Tibial artery (tissue), 4 donors: ENCODE data around the gene KRT35.

Experiments
- DNase-seq, 2 donors: peaks; one replicate each; pipeline ENCODE4 v3.0.0-alpha.2; 2019
- H3K27ac ChIP-seq, 2 donors: fragments of 200-600 bp; sonication (generic) in 1 of 2; 1 replicate in 1 of 2; 2 replicates in 1 of 2; pipeline ENCODE4 v1.5.1; 2018 to 2019; ENCODE audit warnings: mild to moderate bottlenecking in 1 of 2
- H3K27me3 ChIP-seq, 2 donors: fragments of 200-600 bp; sonication (generic) in 1 of 2; one replicate each; pipeline versions ENCODE4 v1.5.1 to v1.6.0; 2016 to 2019
- H3K36me3 ChIP-seq, 3 donors: fragments of 200-600 bp; sonication (generic) in 2 of 3; one replicate each; pipeline ENCODE4 v1.5.1; 2016 to 2019; ENCODE audit warnings: mild to moderate bottlenecking in 2 of 3
- H3K4me1 ChIP-seq, 4 donors: fragments of 200-600 bp; sonication (generic) in 2 of 4; 1 replicate in 3 of 4; 2 replicates in 1 of 4; pipeline ENCODE4 v1.5.1; 2016 to 2019
- H3K4me3 ChIP-seq, 2 donors: fragments of 200-600 bp; sonication (generic) in 1 of 2; 1 replicate in 1 of 2; 2 replicates in 1 of 2; pipeline ENCODE4 v1.5.1; 2018 to 2019; ENCODE audit warnings: mild to moderate bottlenecking in 2 of 2
- H3K9me3 ChIP-seq, 3 donors: fragments of 200-600 bp; sonication (generic) in 1 of 3; one replicate each; pipeline ENCODE4 v1.5.1; 2016 to 2019
- CTCF ChIP-seq, 2 experiments: fragments of 200-600 bp in 1 of 2; fragments of 450-650 bp in 1 of 2; IDR thresholded peaks; one replicate each; pipeline ENCODE4 v1.5.1; 2017 to 2019; ENCODE audit warnings: antibody characterized with exemption in 2 of 2, mild to moderate bottlenecking in 1 of 2, moderate library complexity in 1 of 2
- intact Hi-C: fragments of 100-400 bp; cut with DNase I; formaldehyde crosslinking; loops from one replicate; pipeline ENCODE4 v1.15.0; 2023; ENCODE audit warnings: low total_unique reads

KRT35 gene

GRCh38 chr17:41520821-41521521, 40.0 kb upstream of the KRT35 start:
- Histone ChIP-seq H3K36me3 (peaks cover 0 to 7% (median 0%) of the 10 kb centered on the region in 3 donors), H3K27ac (no peak overlapping the region), H3K27me3 (peaks cover 0 to 33% of the 10 kb centered on the region in 2 donors), H3K4me1 (peaks cover 0 to 16% (median 0%) of the 10 kb centered on the region in 4 donors), H3K9me3 (no peaks in the 10 kb centered on the region), H3K4me3 (no peak overlapping the region)
- intact Hi-C loops: no loop called here
- TF ChIP-seq CTCF (IDR thresholded peaks at IDR 0.05): no peak
- no peak for DNase-seq

GRCh38 chr17:41519501-41520224, 38.7 kb upstream of the KRT35 start:
- Histone ChIP-seq H3K4me1 (peaks cover 0 to 16% (median 0%) of the 10 kb centered on the region in 4 donors), H3K27ac (no peak overlapping the region), H3K27me3 (peaks cover 0 to 35% of the 10 kb centered on the region in 2 donors), H3K9me3 (no peaks in the 10 kb centered on the region), H3K4me3 (no peak overlapping the region), H3K36me3 (peaks cover 0 to 13% (median 0%) of the 10 kb centered on the region in 3 donors)
- no peak for DNase-seq
- no peak for TF ChIP-seq CTCF (IDR thresholded peaks at IDR 0.05)
- intact Hi-C loops: no loop called here

GRCh38 chr17:41518789-41519449, 38.0 kb upstream of the KRT35 start, which contains the start of gene KRT15:
TSS of gene KRT15 (minus strand) at chr17:41518890. CDS start at chr17:41518827, 63 bp downstream.
- Histone ChIP-seq H3K27ac (no peak within 1 kb of the TSS), H3K4me3 (no peak within 1 kb of the TSS), H3K36me3 (peaks cover 0 to 13% (median 0%) of the 10 kb centered on the region in 3 donors), H3K9me3 (no peaks in the 10 kb centered on the region), H3K27me3 (peaks cover 0 to 35% of the 10 kb centered on the region in 2 donors), H3K4me1 (peaks cover 0 to 14% (median 0%) of the 10 kb centered on the region in 4 donors)
- no peak for DNase-seq
- TF ChIP-seq CTCF (IDR thresholded peaks at IDR 0.05): no peak
- intact Hi-C loops: no loop called here

GRCh38 chr17:41518031-41518430, 37.1 kb upstream of the KRT35 start:
- intact Hi-C loops: no loop called here
- H3K9me3 ChIP-seq: no peaks in the 10 kb centered on the region
- no peak overlapping the region for H3K4me3 ChIP-seq
- H3K4me1 ChIP-seq: peaks cover 0 to 12% (median 0%) of the 10 kb centered on the region in 4 donors
- no peak for TF ChIP-seq CTCF (IDR thresholded peaks at IDR 0.05)
- no peak overlapping the region for H3K27ac ChIP-seq
- peaks cover 0 to 13% (median 0%) of the 10 kb centered on the region in 3 donors for H3K36me3 ChIP-seq
- no peak for DNase-seq
- peaks cover 0 to 35% of the 10 kb centered on the region in 2 donors for H3K27me3 ChIP-seq

- no peak overlapping the region for H3K27ac ChIP-seq
- H3K4me3 ChIP-seq: no peak overlapping the region
- no peaks in the 10 kb centered on the region for H3K9me3 ChIP-seq
- H3K36me3 ChIP-seq: peaks cover 0 to 13% (median 0%) of the 10 kb centered on the region in 3 donors
- H3K27me3 ChIP-seq: peaks cover 0 to 25% of the 10 kb centered on the region in 2 donors
- H3K4me1 ChIP-seq: peaks cover 0 to 11% (median 0%) of the 10 kb centered on the region in 4 donors
- TF ChIP-seq CTCF (IDR thresholded peaks at IDR 0.05): no peak
- no peak for DNase-seq
- intact Hi-C loops: no loop called here
Measured at GRCh38 chr17:41516830-41517283, 35.9 kb upstream of the KRT35 start.
